Measurements from ENCODE around the gene THOC6.
"Not testable (repeated sequence)": the region's sequence is repeated elsewhere in the genome, so short reads cannot be mapped to it uniquely, and the experiment has no call there.

The THOC6 gene

GRCh38 chr16:3053330-3053710 lies 29.5 kb downstream of the THOC6 start:
- DNase-seq (ENCODE audit: low read depth in 4 of 4, low spot score in 1 of 4), result not testable (repeated sequence)

- DNase-seq (ENCODE audit: low read depth in 4 of 4, low spot score in 1 of 4), result no peak
These were observed 31.3 kb downstream of the THOC6 start for GRCh38 chr16:3054965-3055733.

GRCh38 chr16:3055734-3056115 lies 31.9 kb downstream of the THOC6 start:
- not testable (repeated sequence) for DNase-seq (ENCODE audit: low read depth in 4 of 4, low spot score in 1 of 4)

GRCh38 chr16:3056336-3057180 lies 32.7 kb downstream of the THOC6 start:
- no peak for DNase-seq (ENCODE audit: low read depth in 4 of 4, low spot score in 1 of 4)

- no peak for DNase-seq (ENCODE audit: low read depth in 4 of 4, low spot score in 1 of 4)
These were observed 33.6 kb downstream of the THOC6 start for GRCh38 chr16:3057181-3058138.

- no peak for DNase-seq (ENCODE audit: low read depth in 4 of 4, low spot score in 1 of 4)
These were observed 34.5 kb downstream of the THOC6 start for GRCh38 chr16:3058139-3059030.

DNA sequence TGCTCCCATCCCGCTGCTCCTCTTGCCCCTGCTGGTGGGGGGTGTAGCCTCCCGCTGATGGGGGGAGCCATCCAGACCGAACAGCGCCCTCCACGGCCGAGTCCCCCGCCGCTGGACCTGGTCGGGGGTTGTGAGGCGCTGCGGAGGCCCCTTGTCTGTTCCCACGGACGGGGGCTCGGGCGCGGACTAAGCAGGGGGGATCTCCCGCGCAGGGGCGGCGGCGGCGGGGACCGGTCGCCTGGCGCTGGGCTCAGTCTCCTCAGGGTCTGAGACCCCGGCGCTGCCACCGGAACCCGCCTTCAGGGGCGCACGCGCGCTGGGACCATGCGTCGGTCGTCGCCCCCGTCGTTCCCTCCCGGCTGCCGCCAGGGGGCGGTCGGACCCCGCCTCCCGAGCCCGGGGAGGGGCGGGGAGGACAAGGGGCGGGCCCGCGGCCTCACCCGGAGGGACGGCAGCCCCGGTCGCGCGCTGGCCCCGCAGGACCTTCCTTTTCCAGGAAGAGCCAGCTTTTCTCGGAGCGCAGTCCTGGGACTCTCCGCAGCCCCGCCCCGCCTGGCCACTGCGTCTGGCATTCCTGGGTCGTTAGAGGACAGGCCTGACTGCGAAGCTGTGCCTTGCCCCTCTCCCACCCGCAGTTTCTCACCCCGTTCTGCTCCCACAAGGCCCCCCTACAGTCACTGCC lies 35.3 kb downstream of the THOC6 start:
- peak; percentile 65 to 82 (median 76) for DNase-seq (ENCODE audit: low read depth in 4 of 4, low spot score in 1 of 4)

DNA sequence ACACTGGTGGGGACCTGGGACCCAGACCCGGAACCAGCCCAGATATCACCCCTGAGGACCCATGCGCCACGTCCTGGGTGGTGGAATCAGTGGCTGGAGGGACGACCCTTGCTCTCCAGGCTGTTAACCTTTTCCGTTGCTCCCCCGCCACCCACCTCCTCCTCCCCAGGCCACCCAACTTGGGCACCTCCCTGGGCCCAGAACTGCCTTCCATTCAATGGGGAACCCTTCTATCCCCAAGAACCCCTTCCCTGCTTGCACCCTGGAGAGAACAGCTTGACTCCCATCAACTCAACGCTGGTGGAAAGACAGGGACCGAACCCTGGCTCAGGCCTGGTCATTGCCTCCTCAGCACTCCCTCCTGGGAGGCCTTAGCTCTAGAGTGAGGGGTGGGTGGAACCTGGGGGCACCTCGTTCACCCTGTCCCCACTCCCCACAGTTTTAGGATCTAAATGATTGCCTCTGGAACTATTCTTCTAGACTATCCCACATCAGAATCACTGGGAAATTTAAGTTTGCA lies 35.9 kb downstream of the THOC6 start:
- DNase-seq (ENCODE audit: low read depth in 4 of 4, low spot score in 1 of 4), result no peak

DNA sequence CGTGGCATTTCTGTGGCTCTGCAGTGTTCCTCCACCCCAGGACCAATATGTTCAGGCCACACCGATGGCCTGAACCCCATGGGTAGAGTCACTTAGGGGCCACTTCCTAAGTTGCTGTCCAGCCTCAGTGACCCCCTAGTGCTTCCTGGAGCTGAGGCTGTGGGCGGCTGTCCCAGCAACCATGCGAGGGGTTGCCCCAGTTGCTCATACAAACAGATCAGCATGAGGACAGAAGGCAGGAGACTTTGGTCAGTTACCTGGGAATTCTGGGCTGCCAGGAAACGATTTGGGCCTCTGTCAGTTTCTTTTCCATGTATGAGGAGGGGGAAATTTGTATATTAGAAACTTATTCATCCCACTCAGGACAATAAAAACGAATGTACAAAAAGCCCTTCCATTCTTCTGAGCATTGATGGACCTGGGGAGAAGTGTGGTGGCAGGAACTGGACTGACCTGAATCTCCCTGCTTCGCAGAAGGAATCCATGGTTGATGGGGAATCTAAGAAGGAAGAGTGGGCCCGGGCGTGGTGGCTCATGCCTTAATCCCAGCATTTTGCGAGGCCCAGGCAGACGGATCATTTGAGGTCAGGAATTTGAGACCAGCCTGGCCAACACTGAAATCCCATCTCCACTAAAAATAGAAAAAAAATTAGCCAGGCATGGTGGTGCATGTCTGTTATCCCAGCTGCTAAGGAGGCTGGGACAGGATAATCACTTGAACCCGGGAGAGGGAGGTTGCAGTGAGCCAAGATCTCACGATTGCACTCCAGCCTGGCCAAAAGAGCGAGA lies 36.7 kb downstream of the THOC6 start:
- DNase-seq (ENCODE audit: low read depth in 4 of 4, low spot score in 1 of 4), result no peak

DNA sequence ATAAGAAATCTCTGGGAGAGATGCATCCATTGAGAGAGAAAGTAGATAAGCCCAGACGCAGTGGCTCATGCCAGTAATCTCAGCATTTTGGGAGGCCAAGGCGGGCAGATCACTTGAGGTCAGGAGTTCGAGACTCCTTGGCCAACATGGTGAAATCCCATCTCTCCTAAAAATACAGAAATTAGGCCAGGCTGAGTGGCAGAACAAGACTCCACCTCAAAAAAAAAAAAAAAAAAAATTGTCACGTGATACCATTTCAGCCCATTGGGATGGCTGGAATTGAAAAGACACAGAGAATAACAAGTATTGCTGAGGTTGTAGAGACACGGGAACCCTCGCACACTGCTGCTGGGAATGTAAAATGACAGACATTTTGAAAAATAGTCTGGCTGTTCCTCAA lies 38.7 kb downstream of the THOC6 start:
- DNase-seq (ENCODE audit: low read depth in 4 of 4, low spot score in 1 of 4), result no peak

- no peak for DNase-seq (ENCODE audit: low read depth in 4 of 4, low spot score in 1 of 4)
These were observed 40.0 kb downstream of the THOC6 start for GRCh38 chr16:3063625-3064386.

DNA sequence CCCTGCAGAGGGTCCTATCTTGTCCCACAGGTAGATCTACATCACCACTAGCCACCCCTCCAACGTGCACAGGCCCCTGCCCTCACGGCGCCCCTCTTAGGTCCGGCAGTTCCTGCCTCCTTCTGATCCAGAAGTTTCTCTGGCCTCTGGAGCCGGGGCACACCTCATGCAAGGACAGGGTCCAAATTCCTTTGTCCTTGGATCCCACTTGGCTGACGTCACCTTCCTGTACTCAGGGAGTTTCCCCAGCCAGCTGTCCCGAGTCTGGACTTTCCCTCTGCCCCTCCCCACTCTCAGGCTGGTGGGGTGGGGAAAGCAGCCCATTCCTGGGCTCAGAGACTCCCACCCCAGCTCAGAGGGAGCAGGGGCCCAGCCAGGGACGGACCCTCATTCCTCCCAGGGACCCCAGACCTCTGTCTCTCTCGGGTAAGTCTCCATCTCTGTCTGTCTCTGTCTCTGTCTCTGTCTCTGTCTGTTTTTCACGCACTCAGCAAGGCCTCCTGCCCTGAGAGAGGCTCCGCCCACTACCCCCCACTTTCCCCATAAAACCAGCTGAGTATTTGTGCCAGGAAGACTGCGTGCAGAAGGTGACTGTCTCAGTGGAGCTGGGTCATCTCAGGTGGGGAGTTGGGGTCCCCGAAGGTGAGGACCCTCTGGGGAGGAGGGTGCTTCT lies 41.4 kb downstream of the THOC6 start, which contains the start of gene IL32:
Gene IL32, plus strand, starts transcription at position 572 of the 673 bp plus-strand sequence. CDS start 172 bp downstream, outside the sequence.
- DNase-seq (ENCODE audit: low read depth in 4 of 4, low spot score in 1 of 4), result peak in 2 of 4 experiments; percentile 45 to 77

DNA sequence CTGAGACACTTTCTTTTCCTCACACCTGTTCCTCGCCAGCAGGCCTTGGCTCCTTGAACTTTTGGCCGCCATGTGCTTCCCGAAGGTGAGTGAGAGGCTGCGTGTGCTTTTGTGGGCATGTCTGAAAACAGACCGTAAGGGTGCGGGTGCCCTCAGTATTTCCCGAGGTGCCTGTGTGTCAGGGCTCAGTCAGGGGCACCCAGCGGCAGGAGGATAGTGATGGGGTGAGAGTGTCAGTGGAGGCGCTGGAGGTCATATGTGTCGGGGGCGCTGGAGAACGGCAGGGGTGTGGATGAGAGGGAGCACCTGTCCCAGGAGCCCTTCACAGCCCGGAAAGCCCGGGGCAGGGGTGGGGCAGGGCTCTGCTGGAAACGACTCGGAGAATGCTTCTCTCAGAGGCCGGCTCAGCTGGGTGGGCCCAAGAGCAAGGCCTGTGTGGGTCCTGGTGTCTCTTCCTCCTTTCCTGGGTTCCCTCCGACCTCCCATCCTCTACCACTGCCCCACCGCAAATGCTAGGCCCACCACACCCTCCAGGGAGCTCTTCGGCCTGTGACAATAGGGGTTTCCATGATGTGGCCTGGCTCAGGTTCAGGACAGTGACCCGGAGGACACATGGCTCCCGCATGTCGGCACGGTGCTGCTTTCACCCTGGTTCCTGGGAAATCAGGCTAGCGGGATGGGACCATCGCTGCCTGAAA lies 42.1 kb downstream of the THOC6 start:
- DNase-seq (ENCODE audit: low read depth in 4 of 4, low spot score in 1 of 4), result no peak

GRCh38 chr16:3066440-3066748 lies 42.6 kb downstream of the THOC6 start:
- no peak for DNase-seq (ENCODE audit: low read depth in 4 of 4, low spot score in 1 of 4)

DNA sequence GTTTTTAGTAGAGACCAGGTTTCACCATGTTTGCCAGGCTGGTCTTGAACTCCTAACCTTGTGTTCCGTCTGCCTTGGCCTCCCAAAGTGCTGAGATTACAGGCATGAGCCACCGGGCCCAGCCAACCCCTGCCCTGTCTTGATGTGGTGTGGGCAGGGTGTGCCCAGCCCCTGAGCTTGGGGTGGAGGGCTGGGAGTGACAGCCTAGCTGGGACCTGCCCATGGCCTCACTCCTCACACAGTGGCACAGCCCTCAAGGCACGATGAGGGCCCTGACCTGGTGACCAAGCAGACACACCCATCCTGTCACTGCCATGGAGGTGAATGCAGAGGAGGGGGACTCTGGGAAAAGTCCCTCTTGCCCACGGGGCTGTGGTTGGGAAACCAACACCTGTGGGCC lies 44.7 kb downstream of the THOC6 start:
- no peak for DNase-seq (ENCODE audit: low read depth in 4 of 4, low spot score in 1 of 4)

DNA sequence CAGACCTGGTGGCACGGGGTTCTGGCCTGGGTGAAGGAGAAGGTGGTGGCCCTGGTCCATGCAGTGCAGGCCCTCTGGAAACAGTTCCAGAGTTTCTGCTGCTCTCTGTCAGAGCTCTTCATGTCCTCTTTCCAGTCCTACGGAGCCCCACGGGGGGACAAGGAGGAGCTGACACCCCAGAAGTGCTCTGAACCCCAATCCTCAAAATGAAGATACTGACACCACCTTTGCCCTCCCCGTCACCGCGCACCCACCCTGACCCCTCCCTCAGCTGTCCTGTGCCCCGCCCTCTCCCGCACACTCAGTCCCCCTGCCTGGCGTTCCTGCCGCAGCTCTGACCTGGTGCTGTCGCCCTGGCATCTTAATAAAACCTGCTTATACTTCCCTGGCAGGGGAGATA lies 45.3 kb downstream of the THOC6 start:
- DNase-seq (ENCODE audit: low read depth in 4 of 4, low spot score in 1 of 4), result not testable (repeated sequence)

GRCh38 chr16:3070608-3071111 lies 46.8 kb downstream of the THOC6 start:
- DNase-seq (ENCODE audit: low read depth in 4 of 4, low spot score in 1 of 4), result no peak
